ENCODE measurements around the gene CALHM3.

The CALHM3 gene

GRCh38 chr10:103448746-103449145, 30.3 kb downstream of the CALHM3 start:
- no peak overlapping the region for H3K4me3 ChIP-seq (ENCODE audit: low read depth in 1 of 2, low read length in 2 of 2)
- no peak overlapping the region for H3K4me2 ChIP-seq (ENCODE audit: insufficient read depth, low read length)
- peaks cover 7% of the 10 kb centered on the region; the same call in 1 of the 2 replicates for H3K79me2 ChIP-seq (ENCODE audit: insufficient read depth, low read length)
- no peak overlapping the region for H3K27ac ChIP-seq (ENCODE audit: low read length)
- DNase-seq (no peak), ATAC-seq (ENCODE audit: insufficient read depth, low read depth) (no peak)
- H3K27me3 ChIP-seq (ENCODE audit: insufficient read depth, low read length, poor library complexity), result no peaks in the 10 kb centered on the region
- TF ChIP-seq CTCF (IDR thresholded peaks at IDR 0.05; ENCODE audit: borderline replicate concordance, extremely low read depth, low read length, poor library complexity, severe bottlenecking), result no peak
- TF ChIP-seq EZH2 (IDR thresholded peaks at IDR 0.05; ENCODE audit: borderline replicate concordance, low read depth, low read length, severe bottlenecking), result no peak
- no peak overlapping the region for H3K9ac ChIP-seq (ENCODE audit: low read depth, low read length)
- H2AFZ ChIP-seq (ENCODE audit: low read depth, low read length), result no peak overlapping the region
- H3K36me3 ChIP-seq (ENCODE audit: insufficient read depth, low read length), result peaks cover 59% of the 10 kb centered on the region
- H3K4me1 ChIP-seq (ENCODE audit: insufficient read depth, low read length), result peaks cover 31% of the 10 kb centered on the region
- no peaks in the 10 kb centered on the region for H3K9me3 ChIP-seq (ENCODE audit: insufficient read depth, low read length, severe bottlenecking)
- H4K20me1 ChIP-seq (ENCODE audit: insufficient read depth, low read length), result peaks cover 9% of the 10 kb centered on the region; the same call in 1 of the 2 replicates

- Histone ChIP-seq H3K36me3 (ENCODE audit: insufficient read depth, low read length) (peaks cover 75% of the 10 kb centered on the region), H4K20me1 (ENCODE audit: insufficient read depth, low read length) (peaks cover 13% of the 10 kb centered on the region; the same call in 1 of the 2 replicates)
- TF ChIP-seq CTCF (IDR thresholded peaks at IDR 0.05; ENCODE audit: borderline replicate concordance, extremely low read depth, low read length, poor library complexity, severe bottlenecking), result no peak
Observed at GRCh38 chr10:103447187-103447586, 31.9 kb downstream of the CALHM3 start.

GRCh38 chr10:103445767-103446567, 33.1 kb downstream of the CALHM3 start:
- H3K9ac ChIP-seq (ENCODE audit: low read depth, low read length), result no peak overlapping the region
- no peaks in the 10 kb centered on the region for H3K27me3 ChIP-seq (ENCODE audit: insufficient read depth, low read length, poor library complexity)
- DNase-seq (no peak), ATAC-seq (ENCODE audit: insufficient read depth, low read depth) (no peak)
- peaks cover 12% of the 10 kb centered on the region for H3K4me1 ChIP-seq (ENCODE audit: insufficient read depth, low read length)
- H3K4me3 ChIP-seq (ENCODE audit: low read depth in 1 of 2, low read length in 2 of 2), result no peak overlapping the region
- H3K4me2 ChIP-seq (ENCODE audit: insufficient read depth, low read length), result no peak overlapping the region
- no peaks in the 10 kb centered on the region for H3K9me3 ChIP-seq (ENCODE audit: insufficient read depth, low read length, severe bottlenecking)
- H4K20me1 ChIP-seq (ENCODE audit: insufficient read depth, low read length), result peaks cover 13% of the 10 kb centered on the region; the same call in 1 of the 2 replicates
- no peak overlapping the region for H2AFZ ChIP-seq (ENCODE audit: low read depth, low read length)
- peaks cover 87% of the 10 kb centered on the region for H3K36me3 ChIP-seq (ENCODE audit: insufficient read depth, low read length)
- H3K79me2 ChIP-seq (ENCODE audit: insufficient read depth, low read length), result no peaks in the 10 kb centered on the region
- H3K27ac ChIP-seq (ENCODE audit: low read length), result no peak overlapping the region
- TF ChIP-seq EZH2 (IDR thresholded peaks at IDR 0.05; ENCODE audit: borderline replicate concordance, low read depth, low read length, severe bottlenecking), result no peak
- TF ChIP-seq CTCF (IDR thresholded peaks at IDR 0.05; ENCODE audit: borderline replicate concordance, extremely low read depth, low read length, poor library complexity, severe bottlenecking), result no peak

More at GRCh38 chr10:103447187-103447586, 31.9 kb downstream of the CALHM3 start:
- Histone ChIP-seq H3K9ac (ENCODE audit: low read depth, low read length) (no peak overlapping the region), H3K9me3 (ENCODE audit: insufficient read depth, low read length, severe bottlenecking) (no peaks in the 10 kb centered on the region), H3K4me3 (ENCODE audit: low read depth in 1 of 2, low read length in 2 of 2) (no peak overlapping the region), H3K79me2 (ENCODE audit: insufficient read depth, low read length) (peaks cover 7% of the 10 kb centered on the region; the same call in 1 of the 2 replicates), H2AFZ (ENCODE audit: low read depth, low read length) (no peak overlapping the region), H3K4me1 (ENCODE audit: insufficient read depth, low read length) (peaks cover 22% of the 10 kb centered on the region), H3K4me2 (ENCODE audit: insufficient read depth, low read length) (no peak overlapping the region), H3K27me3 (ENCODE audit: insufficient read depth, low read length, poor library complexity) (no peaks in the 10 kb centered on the region), H3K27ac (ENCODE audit: low read length) (no peak overlapping the region)
- DNase-seq, result no peak
- ATAC-seq (ENCODE audit: insufficient read depth, low read depth), result no peak

Measured in DND-41 (cell line).